Peyer's patch (tissue), 4 donors: ENCODE measurements around the gene GPR78. TPM values are rescaled to one million over a fixed set of nuclear protein-coding genes. Genes with fewer than 3 reads are reported as not detected.
"Not testable (repeated sequence)": the region's sequence is repeated elsewhere in the genome, so short reads cannot be mapped to it uniquely, and the experiment has no call there.

Experiments
- DNase-seq, 3 donors: peaks; one replicate each; pipeline ENCODE4 v3.0.0-alpha.2; 2017 to 2019
- H3K27ac ChIP-seq, 4 donors: fragments of 200-600 bp; sonication (generic); one replicate each; pipeline ENCODE4 v1.5.1; 2016 to 2019
- H3K27me3 ChIP-seq, 2 donors: fragments of 200-600 bp; sonication (generic); one replicate each; pipeline ENCODE4 v1.5.1; 2019
- H3K36me3 ChIP-seq, 3 donors: fragments of 200-600 bp; sonication (generic); one replicate each; pipeline ENCODE4 v1.5.1; 2016 to 2019
- H3K4me1 ChIP-seq, 4 donors: fragments of 200-600 bp; sonication (generic); one replicate each; pipeline ENCODE4 v1.5.1; 2016 to 2019
- H3K4me3 ChIP-seq, 4 donors: fragments of 200-600 bp; sonication (generic); 1 replicate in 3 of 4; 2 replicates in 1 of 4; pipeline ENCODE4 v1.5.1; 2016 to 2019; ENCODE audit warnings: mild to moderate bottlenecking in 1 of 4
- H3K9me3 ChIP-seq, 4 donors: fragments of 200-600 bp; sonication (generic); one replicate each; pipeline ENCODE4 v1.5.1; 2016 to 2019; ENCODE audit warnings: mild to moderate bottlenecking in 1 of 4
- CTCF ChIP-seq, 6 experiments: fragments of 450-650 bp in 4 of 6; fragments of 200-600 bp in 2 of 6; sonication (generic) in 1 of 6; IDR thresholded peaks; one replicate each; pipeline ENCODE4 v1.5.1; 2017 to 2019; ENCODE audit warnings: antibody characterized with exemption in 6 of 6, mild to moderate bottlenecking in 3 of 6, moderate library complexity in 1 of 6
- POLR2A ChIP-seq, 2 donors: fragments of 450-650 bp; IDR thresholded peaks; one replicate each; pipeline ENCODE4 v1.5.1; 2017; ENCODE audit warnings: antibody characterized with exemption in 2 of 2, mild to moderate bottlenecking in 2 of 2, moderate library complexity in 2 of 2
- total RNA-seq, 4 donors: library from RNA; depleted of rRNA; stranded (reverse); fragments of >200 nt; gene quantifications; one replicate each; pipeline ENCODE4 v1.1.0, GENCODE V29; 2016

Gene GPR78
- total RNA-seq, 4 donors from 2014 or later: not detected

GRCh38 chr4:8570201-8570600 is 10.0 kb upstream of the GPR78 start:
- Histone ChIP-seq H3K27me3 (no peaks in the 10 kb centered on the region), H3K9me3 (no peaks in the 10 kb centered on the region), H3K36me3 (no peaks in the 10 kb centered on the region), H3K27ac (no peak overlapping the region), H3K4me3 (no peak overlapping the region), H3K4me1 (no peaks in the 10 kb centered on the region)
- no peak for TF ChIP-seq CTCF (IDR thresholded peaks at IDR 0.05)
- TF ChIP-seq POLR2A (IDR thresholded peaks at IDR 0.05): no peak
- no peak for DNase-seq

GRCh38 chr4:8571702-8572685 is 8.2 kb upstream of the GPR78 start:
- peak in 1 of 3 donors; percentile 24 for DNase-seq

GRCh38 chr4:8573266-8573665 is 6.9 kb upstream of the GPR78 start:
- Histone ChIP-seq H3K27ac (no peak overlapping the region), H3K4me3 (no peak overlapping the region), H3K27me3 (no peaks in the 10 kb centered on the region), H3K36me3 (no peaks in the 10 kb centered on the region), H3K4me1 (no peaks in the 10 kb centered on the region), H3K9me3 (no peaks in the 10 kb centered on the region)
- no peak for TF ChIP-seq CTCF (IDR thresholded peaks at IDR 0.05)
- no peak for TF ChIP-seq POLR2A (IDR thresholded peaks at IDR 0.05)
- peak in 1 of 3 donors; percentile 20 for DNase-seq

More at GRCh38 chr4:8571702-8572685, 8.2 kb upstream of the GPR78 start:
- H3K4me1 ChIP-seq: no peaks in the 10 kb centered on the region
- no peak overlapping the region for H3K4me3 ChIP-seq
- H3K27ac ChIP-seq: no peak overlapping the region
- H3K9me3 ChIP-seq: no peaks in the 10 kb centered on the region
- no peaks in the 10 kb centered on the region for H3K27me3 ChIP-seq
- no peak for TF ChIP-seq POLR2A (IDR thresholded peaks at IDR 0.05)
- TF ChIP-seq CTCF (IDR thresholded peaks at IDR 0.05): no peak
- no peaks in the 10 kb centered on the region for H3K36me3 ChIP-seq

GRCh38 chr4:8574796-8575370 is 5.3 kb upstream of the GPR78 start:
- H3K4me3 ChIP-seq: no peak overlapping the region
- no peak overlapping the region for H3K27ac ChIP-seq
- no peaks in the 10 kb centered on the region for H3K36me3 ChIP-seq
- H3K4me1 ChIP-seq: no peaks in the 10 kb centered on the region
- peak in 1 of 3 donors; percentile 37 for DNase-seq
- TF ChIP-seq CTCF (IDR thresholded peaks at IDR 0.05) (no peak), POLR2A (IDR thresholded peaks at IDR 0.05) (no peak)
- no peaks in the 10 kb centered on the region for H3K9me3 ChIP-seq
- H3K27me3 ChIP-seq: no peaks in the 10 kb centered on the region

GRCh38 chr4:8575457-8575856 is 4.7 kb upstream of the GPR78 start:
- no peaks in the 10 kb centered on the region for H3K9me3 ChIP-seq
- H3K4me3 ChIP-seq: no peak overlapping the region
- TF ChIP-seq CTCF (IDR thresholded peaks at IDR 0.05) (no peak), POLR2A (IDR thresholded peaks at IDR 0.05) (no peak)
- H3K4me1 ChIP-seq: no peaks in the 10 kb centered on the region
- peaks cover 0 to under 1% of the 10 kb centered on the region in 2 donors for H3K27me3 ChIP-seq
- H3K36me3 ChIP-seq: no peaks in the 10 kb centered on the region
- DNase-seq: peak in 1 of 3 donors; percentile 18
- H3K27ac ChIP-seq: no peak overlapping the region

GRCh38 chr4:8576591-8576990 is 3.6 kb upstream of the GPR78 start:
- not testable (repeated sequence) for H3K9me3 ChIP-seq, DNase-seq, H3K27me3 ChIP-seq, H3K36me3 ChIP-seq, H3K4me1 ChIP-seq, H3K4me3 ChIP-seq, H3K27ac ChIP-seq
